ENCODE data around the gene NR2E1.

DNA sequence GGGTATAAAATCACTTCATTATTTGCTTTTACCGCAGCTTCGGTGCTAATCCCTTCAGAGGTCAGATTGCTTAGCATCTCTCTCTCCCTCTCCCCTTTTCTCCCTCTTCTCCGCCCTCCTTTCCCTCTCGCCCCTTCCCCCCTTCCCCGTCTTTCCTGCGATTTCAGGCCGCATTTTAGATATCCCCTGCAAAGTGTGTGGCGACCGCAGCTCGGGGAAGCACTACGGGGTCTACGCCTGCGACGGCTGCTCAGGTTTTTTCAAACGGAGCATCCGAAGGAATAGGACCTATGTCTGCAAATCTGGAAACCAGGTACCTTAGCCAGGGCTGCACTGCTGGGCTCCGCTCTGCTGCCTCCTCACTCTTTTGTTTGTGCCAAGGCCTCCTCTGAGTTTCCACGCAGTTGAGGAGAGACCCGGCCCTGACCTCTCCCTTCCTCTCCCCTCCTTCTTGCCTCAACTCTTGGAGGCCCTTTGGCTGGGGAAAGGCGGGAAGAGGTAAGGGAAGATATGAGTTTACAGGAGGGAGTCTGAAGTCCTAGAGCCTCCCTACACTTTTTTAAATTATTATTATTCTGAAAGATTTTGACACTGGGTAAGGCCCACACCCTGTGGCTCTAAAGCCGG, 5.6 kb downstream of the NR2E1 start:
- TF ChIP-seq EZH2 (IDR thresholded peaks at IDR 0.05; ENCODE audit: low read length): no peak
- TF ChIP-seq, protein P1, sequence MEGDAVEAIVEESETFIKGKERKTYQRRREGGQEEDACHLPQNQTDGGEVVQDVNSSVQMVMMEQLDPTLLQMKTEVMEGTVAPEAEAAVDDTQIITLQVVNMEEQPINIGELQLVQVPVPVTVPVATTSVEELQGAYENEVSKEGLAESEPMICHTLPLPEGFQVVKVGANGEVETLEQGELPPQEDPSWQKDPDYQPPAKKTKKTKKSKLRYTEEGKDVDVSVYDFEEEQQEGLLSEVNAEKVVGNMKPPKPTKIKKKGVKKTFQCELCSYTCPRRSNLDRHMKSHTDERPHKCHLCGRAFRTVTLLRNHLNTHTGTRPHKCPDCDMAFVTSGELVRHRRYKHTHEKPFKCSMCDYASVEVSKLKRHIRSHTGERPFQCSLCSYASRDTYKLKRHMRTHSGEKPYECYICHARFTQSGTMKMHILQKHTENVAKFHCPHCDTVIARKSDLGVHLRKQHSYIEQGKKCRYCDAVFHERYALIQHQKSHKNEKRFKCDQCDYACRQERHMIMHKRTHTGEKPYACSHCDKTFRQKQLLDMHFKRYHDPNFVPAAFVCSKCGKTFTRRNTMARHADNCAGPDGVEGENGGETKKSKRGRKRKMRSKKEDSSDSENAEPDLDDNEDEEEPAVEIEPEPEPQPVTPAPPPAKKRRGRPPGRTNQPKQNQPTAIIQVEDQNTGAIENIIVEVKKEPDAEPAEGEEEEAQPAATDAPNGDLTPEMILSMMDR (optimal IDR thresholded peaks at IDR 0.05 in 1 of 3, IDR thresholded peaks at IDR 0.05 in 1 of 3, conservative IDR thresholded peaks at IDR 0.05 in 1 of 3; ENCODE audit: extremely low read depth in 1 of 3, insufficient read depth in 2 of 3, low read length in 3 of 3): no peak

Data from keratinocyte (primary cell).